GM23338 (cell line): ENCODE data around the gene NOL9. TPM values are rescaled to one million over a fixed set of nuclear protein-coding genes. Genes with fewer than 3 reads are reported as not detected.

Source experiments
- ATAC-seq: fragments of 200-7000 bp; cut with Tn5 transposase; 3 replicates; pipeline ENCODE4 v1.9.1; 2020
- DNase-seq: peaks from one replicate; pipeline ENCODE4 v3.0.0-alpha.2; 2015; ENCODE audit warnings: low spot score
- H2AFZ ChIP-seq: fragments of 200-600 bp; sonication (generic); 2 replicates; pipeline ENCODE4 v1.8.0; 2016; ENCODE audit warnings: antibody characterized with exemption, mild to moderate bottlenecking, moderate library complexity
- H3F3A ChIP-seq: fragments of 200-600 bp; sonication (generic); replicated peaks from 2 replicates; pipeline ENCODE4 v1.8.0; 2017; ENCODE audit warnings: antibody characterized with exemption, mixed run types, low read depth
- H3K27ac ChIP-seq: fragments of 200-600 bp; sonication (generic); 2 replicates; pipeline ENCODE4 v1.6.1; 2016; ENCODE audit warnings: low read depth
- H3K27me3 ChIP-seq: fragments of 200-600 bp; sonication (generic); 2 replicates; pipeline ENCODE4 v1.8.0; 2016; ENCODE audit warnings: mild to moderate bottlenecking, mixed run types, moderate library complexity; ENCODE audit not compliant: insufficient read depth
- H3K36me3 ChIP-seq: fragments of 200-600 bp; sonication (generic); 2 replicates; pipeline ENCODE4 v1.8.0; 2016; ENCODE audit warnings: mild to moderate bottlenecking; ENCODE audit not compliant: insufficient read depth
- H3K4me1 ChIP-seq: fragments of 200-600 bp; sonication (generic); 2 replicates; pipeline ENCODE4 v1.8.0; 2016; ENCODE audit warnings: mild to moderate bottlenecking, moderate library complexity; ENCODE audit not compliant: insufficient read depth
- H3K4me2 ChIP-seq: fragments of 200-600 bp; sonication (generic); 2 replicates; pipeline ENCODE4 v1.7.1; 2017; ENCODE audit warnings: mixed run types
- H3K4me3 ChIP-seq: fragments of 200-600 bp; sonication (generic); 2 replicates; pipeline ENCODE4 v1.6.1; 2016; ENCODE audit warnings: mixed run types
- H3K79me2 ChIP-seq: fragments of 200-600 bp; sonication (generic); replicated peaks from 2 replicates; pipeline ENCODE4 v1.8.0; 2017; ENCODE audit warnings: mild to moderate bottlenecking; ENCODE audit not compliant: insufficient read depth
- H3K9me2 ChIP-seq: fragments of 200-600 bp; sonication (generic); 2 replicates; pipeline ENCODE4 v1.8.0; 2017; ENCODE audit not compliant: insufficient read depth
- H4K20me1 ChIP-seq: fragments of 200-600 bp; sonication (generic); replicated peaks from 2 replicates; pipeline ENCODE4 v1.8.0; 2017; ENCODE audit warnings: mild to moderate bottlenecking; ENCODE audit not compliant: insufficient read depth
- H3K27ac Mint-ChIP-seq: 2 replicates; pipeline ENCODE4 v1.8.0; 2020; ENCODE audit warnings: inconsistent platforms, mild to moderate bottlenecking, moderate library complexity, mixed read lengths
- H3K27me3 Mint-ChIP-seq: 3 replicates; pipeline ENCODE4 v1.8.0; 2022; ENCODE audit warnings: low read depth, mild to moderate bottlenecking, moderate library complexity, mixed read lengths, inconsistent platforms; ENCODE audit not compliant: insufficient read depth, poor library complexity
- H3K36me3 Mint-ChIP-seq: 3 replicates; pipeline ENCODE4 v1.8.0; 2021; ENCODE audit warnings: low read depth, mild to moderate bottlenecking, inconsistent platforms, moderate library complexity, mixed read lengths
- H3K4me1 Mint-ChIP-seq: 3 replicates; pipeline ENCODE4 v1.8.0; 2020; ENCODE audit warnings: mild to moderate bottlenecking, inconsistent platforms, mixed read lengths
- H3K4me3 Mint-ChIP-seq: 3 replicates; pipeline ENCODE4 v1.8.0; 2021; ENCODE audit warnings: moderate library complexity, mild to moderate bottlenecking, inconsistent platforms, mixed read lengths
- H3K9me3 Mint-ChIP-seq: 3 replicates; pipeline ENCODE4 v1.8.0; 2020; ENCODE audit warnings: moderate library complexity, mild to moderate bottlenecking, inconsistent platforms, mixed read lengths
- CREB1 ChIP-seq: fragments of 250-450 bp; sonication (Bioruptor Pico); IDR thresholded peaks from 2 replicates; pipeline ENCODE4 v1.5.0; 2020; ENCODE audit warnings: low read depth, mild to moderate bottlenecking, moderate library complexity
- CTCF ChIP-seq, 2 experiments: fragments of 200-600 bp in 1 of 2; sonication (generic) in 1 of 2; conservative IDR thresholded peaks; 2 replicates each; pipeline versions ENCODE4 v1.5.1 to v1.6.1; 2016 to 2017; ENCODE audit warnings: antibody characterized with exemption in 2 of 2, low read depth in 2 of 2, mild to moderate bottlenecking in 2 of 2, moderate library complexity in 1 of 2
- EZH2phosphoT487 ChIP-seq: fragments of 200-600 bp; sonication (generic); IDR thresholded peaks from one replicate; pipeline ENCODE4 v1.8.1; 2018; ENCODE audit warnings: antibody characterized with exemption; ENCODE audit not compliant: unreplicated experiment
- NANOG ChIP-seq: IDR thresholded peaks from 2 replicates; pipeline ENCODE4 v1.6.1; 2016; ENCODE audit warnings: antibody characterized with exemption, borderline replicate concordance
- POLR2AphosphoS5 ChIP-seq: IDR thresholded peaks from 2 replicates; pipeline ENCODE4 v1.6.1; 2016; ENCODE audit warnings: antibody characterized with exemption, low read depth
- ZNF114 ChIP-seq: fragments of 250-450 bp; sonication (Bioruptor Pico); IDR thresholded peaks from 2 replicates; pipeline ENCODE4 v1.5.0; 2020; ENCODE audit warnings: mild to moderate bottlenecking, moderate library complexity
- ZNF331 ChIP-seq: fragments of 250-450 bp; sonication (Bioruptor Pico); IDR thresholded peaks from 2 replicates; pipeline ENCODE4 v1.5.0; 2020; ENCODE audit warnings: low read depth, mild to moderate bottlenecking, moderate library complexity
- ZNF462 ChIP-seq: fragments of 250-450 bp; sonication (Bioruptor Pico); IDR thresholded peaks from 2 replicates; pipeline ENCODE4 v1.5.0; 2020; ENCODE audit warnings: mild to moderate bottlenecking, moderate library complexity
- polyA plus RNA-seq: library from polyadenylated mRNA; unstranded; fragments of >200 nt; fragmentation: Nextera tagmentation; extraction: Ambion mirVana; gene quantifications from 2 replicates; pipeline ENCODE4 v1.2.1, GENCODE V29; 2016
- total RNA-seq: library from RNA; depleted of rRNA; stranded (reverse); fragments of >200 nt; shearing (Covaris generic); gene quantifications from 2 replicates; pipeline ENCODE4 v1.2.3, GENCODE V29; 2014
- TF ChIP-seq, protein P1 (sequence below): IDR thresholded peaks from 2 replicates; pipeline ENCODE4 v1.6.1; 2016; ENCODE audit warnings: antibody characterized with exemption

The NOL9 gene
- total and polyA plus RNA-seq, 2 experiments from 2014 or later, result 13.2 to 48.5 TPM

GRCh38 chr1:6592865-6593593 lies 38.7 kb upstream of the NOL9 start:
- no peak overlapping the region for H3K4me2 ChIP-seq
- H3K27ac ChIP-seq, result no peak overlapping the region
- Mint-ChIP-seq H3K9me3 (no peaks in the 10 kb centered on the region), H3K27ac (no peak overlapping the region), H3K4me1 (no peaks in the 10 kb centered on the region), H3K36me3 (peaks cover 58% of the 10 kb centered on the region), H3K4me3 (no peak overlapping the region), H3K27me3 (peaks cover 14% of the 10 kb centered on the region)
- H3K79me2 ChIP-seq, result peaks cover 18% of the 10 kb centered on the region
- H3K4me1 ChIP-seq, result no peaks in the 10 kb centered on the region
- no peaks in the 10 kb centered on the region for H3K27me3 ChIP-seq
- H3K4me3 ChIP-seq, result no peak overlapping the region
- no peak for TF ChIP-seq NANOG
- TF ChIP-seq ZNF114 (CRISPR knock-in tag), result no peak
- no peak for TF ChIP-seq EZH2phosphoT487
- DNase-seq (no peak), ATAC-seq (no peak)
- H4K20me1 ChIP-seq, result peaks cover 40% of the 10 kb centered on the region; the same call in 1 of the 2 replicates
- no peak overlapping the region for H2AFZ ChIP-seq
- H3K9me2 ChIP-seq, result no peaks in the 10 kb centered on the region
- H3F3A ChIP-seq, result peaks cover 14% of the 10 kb centered on the region; the same call in 1 of the 2 replicates
- H3K36me3 ChIP-seq, result peaks cover 9% of the 10 kb centered on the region

DNA sequence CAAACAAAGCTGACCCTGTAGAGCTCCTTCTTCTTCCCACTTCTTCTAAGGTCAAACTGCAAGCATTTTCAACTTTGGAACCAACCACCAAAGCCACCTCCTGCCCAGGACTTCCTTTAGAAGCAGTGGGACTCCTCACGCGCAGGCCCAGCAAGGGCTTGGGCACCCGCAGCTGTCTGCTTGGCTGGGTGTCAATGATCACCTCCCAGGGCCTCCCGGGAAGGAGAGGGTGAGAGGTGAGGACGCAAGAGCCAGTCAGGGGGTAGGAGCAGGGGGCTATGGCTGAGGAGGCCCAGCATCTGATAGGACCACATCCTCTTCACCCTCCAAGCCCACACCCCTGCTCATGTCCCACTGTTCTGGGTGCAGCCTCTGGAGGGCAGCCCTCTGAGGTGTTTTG lies 38.1 kb upstream of the NOL9 start:
- Histone ChIP-seq H2AFZ (no peak overlapping the region), H3K9me2 (no peaks in the 10 kb centered on the region), H3K4me1 (no peaks in the 10 kb centered on the region), H3K36me3 (peaks cover 9% of the 10 kb centered on the region; the same call in 1 of the 2 replicates), H3K27ac (no peak overlapping the region), H3F3A (peaks cover 14% of the 10 kb centered on the region; the same call in 1 of the 2 replicates), H3K79me2 (peaks cover 12% of the 10 kb centered on the region), H3K4me3 (no peak overlapping the region), H4K20me1 (peaks cover 38% of the 10 kb centered on the region; the same call in 1 of the 2 replicates), H3K4me2 (no peak overlapping the region), H3K27me3 (no peaks in the 10 kb centered on the region)
- no peak overlapping the region for H3K27ac Mint-ChIP-seq
- no peak for DNase-seq
- H3K9me3 Mint-ChIP-seq, result no peaks in the 10 kb centered on the region
- peaks cover 14% of the 10 kb centered on the region for H3K27me3 Mint-ChIP-seq
- H3K4me1 Mint-ChIP-seq, result no peaks in the 10 kb centered on the region
- no peak overlapping the region for H3K4me3 Mint-ChIP-seq
- peaks cover 55% of the 10 kb centered on the region for H3K36me3 Mint-ChIP-seq
- ATAC-seq, result no peak
- no peak for TF ChIP-seq ZNF114 (CRISPR knock-in tag)
- TF ChIP-seq, protein P1, sequence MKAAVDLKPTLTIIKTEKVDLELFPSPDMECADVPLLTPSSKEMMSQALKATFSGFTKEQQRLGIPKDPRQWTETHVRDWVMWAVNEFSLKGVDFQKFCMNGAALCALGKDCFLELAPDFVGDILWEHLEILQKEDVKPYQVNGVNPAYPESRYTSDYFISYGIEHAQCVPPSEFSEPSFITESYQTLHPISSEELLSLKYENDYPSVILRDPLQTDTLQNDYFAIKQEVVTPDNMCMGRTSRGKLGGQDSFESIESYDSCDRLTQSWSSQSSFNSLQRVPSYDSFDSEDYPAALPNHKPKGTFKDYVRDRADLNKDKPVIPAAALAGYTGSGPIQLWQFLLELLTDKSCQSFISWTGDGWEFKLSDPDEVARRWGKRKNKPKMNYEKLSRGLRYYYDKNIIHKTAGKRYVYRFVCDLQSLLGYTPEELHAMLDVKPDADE, result no peak
- TF ChIP-seq POLR2AphosphoS5, result no peak
- TF ChIP-seq ZNF331 (CRISPR knock-in tag), result no peak
- no peak for TF ChIP-seq ZNF462 (CRISPR knock-in tag)
- TF ChIP-seq CTCF (conservative IDR thresholded peaks at IDR 0.05; ENCODE audit: low read depth in 2 of 2), result no peak
- no peak for TF ChIP-seq EZH2phosphoT487
- no peak for TF ChIP-seq CREB1 (CRISPR knock-in tag)
- no peak for TF ChIP-seq NANOG
